LNCaP clone FGC (cell line): ENCODE measurements around the gene FKBP10.

Source experiments
- DNase-seq: peaks from one replicate; pipeline ENCODE4 v3.0.0-alpha.2; 2011; ENCODE audit warnings: low read depth
- H3K4me3 ChIP-seq: 2 replicates; pipeline ENCODE4 v1.5.1; 2011; ENCODE audit warnings: mild to moderate bottlenecking, low read depth, low read length, control low read depth
- TF ChIP-seq, protein P1 (sequence below): IDR thresholded peaks from 2 replicates; pipeline ENCODE4 v1.5.1; 2012; ENCODE audit warnings: mild to moderate bottlenecking; ENCODE audit not compliant: control insufficient read depth, insufficient read depth; ENCODE audit errors: extremely low read depth

FKBP10 gene

DNA sequence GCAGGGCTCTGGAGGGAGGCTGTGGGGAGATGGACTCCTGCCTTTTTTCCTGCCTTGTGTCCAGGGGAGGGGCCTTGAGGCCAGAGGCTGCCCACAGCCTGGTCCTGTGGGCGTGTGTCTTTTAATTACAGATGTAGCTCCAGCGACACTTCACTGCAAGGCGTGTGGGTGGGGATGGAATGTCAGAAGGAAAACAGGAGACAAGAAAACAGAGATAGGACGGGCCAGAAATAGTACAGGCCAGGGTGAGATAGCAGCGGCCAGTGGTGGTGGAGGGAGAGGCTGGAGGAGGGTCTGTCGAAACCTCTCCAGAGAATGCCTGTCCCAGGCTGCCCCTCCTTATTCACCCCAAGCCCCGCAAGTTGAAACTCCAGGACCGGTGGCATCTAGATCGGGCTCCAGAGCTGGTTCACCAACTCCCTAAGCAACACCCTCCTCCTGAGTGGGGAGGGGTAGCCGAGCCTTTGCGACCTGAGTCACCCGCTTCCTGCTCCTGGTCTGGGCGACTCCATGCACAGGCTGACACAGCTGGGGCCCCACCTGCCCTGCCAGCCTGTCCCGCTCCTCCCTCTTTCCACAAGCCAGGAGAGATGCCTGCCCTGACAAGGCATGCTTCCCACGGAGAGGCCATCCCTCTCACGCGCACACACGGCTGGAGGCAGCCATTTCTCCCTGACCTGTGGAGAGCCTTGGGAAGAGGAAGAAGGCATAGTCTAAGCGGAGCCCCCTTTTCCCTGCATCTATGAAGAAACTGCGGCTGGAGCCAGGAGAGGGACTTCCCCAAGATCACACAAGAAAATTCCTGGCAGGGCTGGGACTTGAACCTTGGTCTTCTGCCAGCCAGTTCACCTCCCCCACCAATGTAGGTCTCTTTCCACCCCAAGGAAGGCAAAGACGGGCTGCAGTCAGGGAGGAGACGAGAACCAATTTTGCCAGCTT, 19.7 kb upstream of the FKBP10 start:
- no peak overlapping the region for H3K4me3 ChIP-seq
- TF ChIP-seq, protein P1, sequence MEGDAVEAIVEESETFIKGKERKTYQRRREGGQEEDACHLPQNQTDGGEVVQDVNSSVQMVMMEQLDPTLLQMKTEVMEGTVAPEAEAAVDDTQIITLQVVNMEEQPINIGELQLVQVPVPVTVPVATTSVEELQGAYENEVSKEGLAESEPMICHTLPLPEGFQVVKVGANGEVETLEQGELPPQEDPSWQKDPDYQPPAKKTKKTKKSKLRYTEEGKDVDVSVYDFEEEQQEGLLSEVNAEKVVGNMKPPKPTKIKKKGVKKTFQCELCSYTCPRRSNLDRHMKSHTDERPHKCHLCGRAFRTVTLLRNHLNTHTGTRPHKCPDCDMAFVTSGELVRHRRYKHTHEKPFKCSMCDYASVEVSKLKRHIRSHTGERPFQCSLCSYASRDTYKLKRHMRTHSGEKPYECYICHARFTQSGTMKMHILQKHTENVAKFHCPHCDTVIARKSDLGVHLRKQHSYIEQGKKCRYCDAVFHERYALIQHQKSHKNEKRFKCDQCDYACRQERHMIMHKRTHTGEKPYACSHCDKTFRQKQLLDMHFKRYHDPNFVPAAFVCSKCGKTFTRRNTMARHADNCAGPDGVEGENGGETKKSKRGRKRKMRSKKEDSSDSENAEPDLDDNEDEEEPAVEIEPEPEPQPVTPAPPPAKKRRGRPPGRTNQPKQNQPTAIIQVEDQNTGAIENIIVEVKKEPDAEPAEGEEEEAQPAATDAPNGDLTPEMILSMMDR: no peak
- DNase-seq: no peak

DNA sequence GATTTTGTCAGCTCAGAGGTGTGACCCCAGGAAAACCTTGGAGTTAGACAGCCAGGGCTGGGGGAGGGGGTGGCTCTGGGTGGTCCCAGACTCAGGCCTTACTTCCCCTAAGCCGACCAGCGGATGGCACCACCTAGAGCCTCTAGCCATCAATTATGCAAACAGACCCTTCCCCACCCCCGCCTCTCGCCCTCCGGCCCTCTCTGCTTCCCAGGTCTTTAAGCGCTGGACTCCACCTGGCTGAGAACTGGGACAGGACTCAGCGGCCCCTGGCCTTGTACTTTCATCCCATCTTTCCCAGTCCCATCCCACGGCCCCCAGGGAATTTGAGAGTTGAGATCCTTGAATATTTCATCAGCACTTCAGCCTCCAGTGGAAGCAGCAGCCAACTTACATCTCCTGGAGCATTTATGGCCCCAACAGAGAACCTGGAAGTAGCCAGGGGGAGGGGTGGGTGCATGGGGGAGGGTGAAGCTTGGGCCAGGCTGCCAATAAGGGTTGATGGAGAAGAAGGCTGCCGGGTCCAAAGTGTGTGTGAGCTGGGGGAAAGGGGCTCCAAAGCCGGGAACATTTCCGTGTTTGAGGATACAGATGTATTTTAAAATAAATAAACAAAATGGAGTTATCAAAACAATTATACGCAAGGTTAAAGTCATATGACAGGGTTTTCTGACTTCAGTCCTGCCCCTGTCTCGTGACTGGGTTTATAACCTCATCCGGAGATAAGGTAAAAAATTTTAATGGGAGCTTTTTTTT, 18.8 kb upstream of the FKBP10 start:
- no peak for DNase-seq
- no peak overlapping the region for H3K4me3 ChIP-seq

DNA sequence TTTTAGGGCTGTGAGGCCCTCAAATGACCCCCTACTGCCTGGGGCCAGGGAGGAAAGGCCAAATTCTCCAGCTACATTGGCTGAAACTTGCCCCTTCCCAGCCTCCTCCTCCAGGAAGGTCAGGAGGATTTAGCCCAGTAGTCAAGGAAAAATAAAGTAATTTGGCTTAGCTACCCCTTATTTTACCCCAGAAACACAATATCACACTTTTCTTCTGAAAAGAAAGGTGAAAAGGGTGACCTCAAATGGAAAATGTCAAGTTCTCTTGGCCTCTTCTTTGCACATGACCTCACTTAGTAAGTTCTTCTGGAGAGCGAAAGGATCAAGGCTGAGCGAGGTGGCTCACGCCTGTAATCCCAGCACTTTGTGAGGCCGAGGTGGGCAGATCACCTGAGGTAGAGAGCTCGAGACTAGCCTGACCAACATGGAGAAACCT, 18.2 kb upstream of the FKBP10 start:
- no peak overlapping the region for H3K4me3 ChIP-seq
- no peak for DNase-seq
- TF ChIP-seq, protein P1: no peak

More for the DNA sequence above, 18.8 kb upstream of the FKBP10 start:
- TF ChIP-seq, protein P1: no peak

DNA sequence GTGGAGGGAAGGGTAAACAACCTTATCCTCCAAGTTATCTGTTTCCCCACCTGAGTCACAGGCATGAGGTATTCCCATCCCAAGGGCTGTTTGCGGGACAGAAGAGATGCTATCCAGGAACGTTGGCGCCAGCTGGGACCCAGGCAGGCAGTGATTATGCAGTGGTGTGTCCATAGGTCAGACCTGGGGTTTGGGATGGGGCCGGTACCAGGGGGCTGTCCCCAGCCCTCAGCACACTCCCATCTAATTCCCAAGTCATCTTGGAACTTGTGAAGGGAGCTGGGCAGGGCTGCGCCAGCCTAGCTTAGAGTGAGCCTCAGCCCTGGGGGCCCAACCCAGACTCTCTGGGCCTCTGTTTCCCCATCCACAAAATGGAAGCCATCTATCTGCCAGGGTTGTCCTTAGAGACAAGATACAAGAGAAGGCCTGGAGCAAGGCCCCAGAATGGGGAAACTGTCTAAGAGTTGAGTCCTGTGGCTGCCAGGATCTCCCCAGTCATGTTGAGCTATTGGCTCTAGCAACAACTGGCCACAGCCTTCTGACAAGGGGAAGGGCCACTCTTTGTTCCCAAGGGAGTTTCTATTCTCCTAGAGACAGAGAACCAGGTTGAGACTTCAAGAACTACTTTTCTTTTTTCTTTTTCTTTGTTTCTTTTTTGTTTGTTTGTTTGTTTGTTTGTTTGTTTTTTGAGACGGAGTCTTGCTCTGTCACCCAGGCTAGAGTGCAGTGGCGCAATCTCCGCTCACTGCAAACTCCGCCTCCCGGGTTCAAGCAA, 16.5 kb upstream of the FKBP10 start:
- no peak overlapping the region for H3K4me3 ChIP-seq
- TF ChIP-seq, protein P1: no peak
- DNase-seq: no peak

DNA sequence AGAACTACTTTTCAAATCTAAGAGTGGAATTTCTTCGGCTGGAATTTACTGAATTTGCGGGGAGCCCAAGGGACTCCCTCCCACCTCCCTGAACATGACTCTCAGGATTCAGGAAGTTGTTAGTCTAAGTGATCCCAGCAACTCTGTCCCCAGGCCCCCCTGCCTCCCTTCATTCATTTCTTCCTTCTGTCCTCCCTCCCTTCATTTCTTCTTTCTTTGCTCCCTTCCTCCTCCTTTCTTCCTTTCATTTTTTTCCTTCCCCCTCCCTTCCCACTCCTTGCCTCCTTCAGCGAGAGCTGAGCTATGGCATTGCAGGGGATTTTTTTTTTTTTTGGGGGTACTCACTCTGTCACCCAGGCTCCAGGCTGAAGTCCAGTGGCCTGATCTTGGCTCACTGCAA, 15.4 kb upstream of the FKBP10 start:
- H3K4me3 ChIP-seq: no peak overlapping the region
- TF ChIP-seq, protein P1: no peak
- no peak for DNase-seq

DNA sequence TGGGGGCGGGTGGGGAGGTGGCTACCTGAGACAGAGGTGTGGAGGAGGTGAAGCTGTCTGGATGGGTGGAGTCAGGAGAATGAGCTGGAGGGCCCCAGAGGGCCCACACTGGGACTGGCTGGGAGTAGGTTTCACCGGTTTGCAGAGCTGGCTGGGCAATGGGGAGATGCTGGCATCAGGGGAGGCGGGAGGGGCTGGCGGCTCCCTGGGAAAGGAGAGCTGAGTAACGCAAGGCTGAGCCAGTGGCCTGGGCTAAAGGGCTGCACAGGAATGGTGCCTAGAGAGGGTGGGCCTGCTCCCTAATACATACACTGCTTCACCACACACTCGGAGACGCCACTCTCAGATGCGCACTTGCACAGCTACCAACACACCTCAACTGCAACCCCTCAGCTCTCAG, 13.4 kb upstream of the FKBP10 start:
- TF ChIP-seq, protein P1: no peak

More for the DNA sequence above, 13.4 kb upstream of the FKBP10 start:
- H3K4me3 ChIP-seq: no peak overlapping the region
- no peak for DNase-seq
